Activated T-cell treated with anti-CD3 and anti-CD28 coated beads, Interleukin-2, amount 50 U/mL, for 72 hours (primary cell): ENCODE measurements around the gene ZFAND3. TPM values are rescaled to one million over a fixed set of nuclear protein-coding genes. Genes with fewer than 3 reads are reported as not detected.
A peak's percentile ranks its signal among the peaks of the same experiment; 100 is the strongest.

Experiments used
- ATAC-seq, 2 donors: fragments of 150-1000 bp; cut with Tn5 transposase; replicated peaks in 1 of 2; 2 replicates each; pipeline ENCODE4 v1.10.0; 2021; ENCODE audit warnings: moderate library complexity in 2 of 2, mild to moderate bottlenecking in 1 of 2
- DNase-seq, 2 donors: peaks; one replicate each; pipeline ENCODE4 v3.0.0; 2021 to 2022; ENCODE audit warnings: mixed read lengths in 1 of 2
- H3K27ac Mint-ChIP-seq: one replicate; pipeline ENCODE4 v1.8.0; 2022; ENCODE audit warnings: mild to moderate bottlenecking, moderate library complexity, mixed read lengths
- H3K27me3 Mint-ChIP-seq: one replicate; pipeline ENCODE4 v1.8.0; 2022; ENCODE audit warnings: low read depth, mixed read lengths
- H3K36me3 Mint-ChIP-seq, 2 donors: one replicate each; pipeline ENCODE4 v1.8.0; 2022; ENCODE audit warnings: mixed read lengths in 2 of 2, mild to moderate bottlenecking in 1 of 2; ENCODE audit not compliant: insufficient read depth in 2 of 2
- H3K4me1 Mint-ChIP-seq: one replicate; pipeline ENCODE4 v1.8.0; 2022; ENCODE audit warnings: low read depth, mixed read lengths
- H3K4me3 Mint-ChIP-seq, 2 donors: one replicate each; pipeline ENCODE4 v1.8.0; 2022; ENCODE audit warnings: mild to moderate bottlenecking in 2 of 2, mixed read lengths in 2 of 2, moderate library complexity in 2 of 2
- H3K9me3 Mint-ChIP-seq, 2 donors: one replicate each; pipeline ENCODE4 v1.8.0; 2022; ENCODE audit warnings: mixed read lengths in 2 of 2
- total RNA-seq, 2 donors: library from RNA; stranded (reverse); gene quantifications; one replicate each; pipeline ENCODE4 v1.2.3, GENCODE V29; 2022

ZFAND3 gene
- total RNA-seq, 2 donors from 2014 or later = 93.9 to 114 TPM

- H3K4me1 Mint-ChIP-seq = peaks cover 47% of the 10 kb centered on the region
- H3K4me3 Mint-ChIP-seq = no peak overlapping the region
- no peak for DNase-seq
Observed at GRCh38 chr6:37906121-37906520, 86.6 kb downstream of the ZFAND3 start.

GRCh38 chr6:37910998-37911397 lies 91.5 kb downstream of the ZFAND3 start:
- Mint-ChIP-seq H3K4me3 (no peak overlapping the region), H3K27ac (peak overlapping the region; percentile 62), H3K27me3 (no peaks in the 10 kb centered on the region), H3K4me1 (peaks cover 69% of the 10 kb centered on the region), H3K9me3 (no peaks in the 10 kb centered on the region), H3K36me3 (peaks cover 0 to 5% of the 10 kb centered on the region in 2 donors)
- no peak for ATAC-seq
- no peak for DNase-seq

More at GRCh38 chr6:37906121-37906520, 86.6 kb downstream of the ZFAND3 start:
- no peak for ATAC-seq
- Mint-ChIP-seq H3K9me3 (no peaks in the 10 kb centered on the region), H3K27me3 (no peaks in the 10 kb centered on the region), H3K27ac (no peak overlapping the region), H3K36me3 (no peaks in the 10 kb centered on the region)

- no peak for DNase-seq
- Mint-ChIP-seq H3K4me3 (peak overlapping the region in 1 of 2 donors; percentile 37), H3K27ac (no peak overlapping the region), H3K4me1 (peaks cover 67% of the 10 kb centered on the region), H3K27me3 (no peaks in the 10 kb centered on the region), H3K36me3 (peaks cover 2 to 5% of the 10 kb centered on the region in 2 donors), H3K9me3 (no peaks in the 10 kb centered on the region)
- ATAC-seq = peak; percentile 53 to 55
Observed at GRCh38 chr6:37913210-37913609, 93.7 kb downstream of the ZFAND3 start.

- Mint-ChIP-seq H3K9me3 (no peaks in the 10 kb centered on the region), H3K27me3 (no peaks in the 10 kb centered on the region), H3K4me1 (peaks cover 63% of the 10 kb centered on the region), H3K4me3 (no peak overlapping the region), H3K27ac (no peak overlapping the region), H3K36me3 (peaks cover 2 to 5% of the 10 kb centered on the region in 2 donors)
- DNase-seq (no peak), ATAC-seq (no peak)
Observed at GRCh38 chr6:37915463-37915862, 95.9 kb downstream of the ZFAND3 start.

- H3K4me3 Mint-ChIP-seq = no peak overlapping the region
- H3K27me3 Mint-ChIP-seq = no peaks in the 10 kb centered on the region
- ATAC-seq = no peak
- no peaks in the 10 kb centered on the region for H3K9me3 Mint-ChIP-seq
- peaks cover 2 to 5% of the 10 kb centered on the region in 2 donors for H3K36me3 Mint-ChIP-seq
- H3K27ac Mint-ChIP-seq = no peak overlapping the region
- no peak for DNase-seq
- peaks cover 64% of the 10 kb centered on the region for H3K4me1 Mint-ChIP-seq
Observed at GRCh38 chr6:37916149-37916548, 96.6 kb downstream of the ZFAND3 start.

- no peak overlapping the region for H3K4me3 Mint-ChIP-seq
- H3K27ac Mint-ChIP-seq = no peak overlapping the region
- H3K27me3 Mint-ChIP-seq = no peaks in the 10 kb centered on the region
- H3K9me3 Mint-ChIP-seq = no peaks in the 10 kb centered on the region
- no peak for DNase-seq
- H3K36me3 Mint-ChIP-seq = peaks cover 2 to 5% of the 10 kb centered on the region in 2 donors
- no peak for ATAC-seq
- peaks cover 59% of the 10 kb centered on the region for H3K4me1 Mint-ChIP-seq
Observed at GRCh38 chr6:37916675-37917074, 97.1 kb downstream of the ZFAND3 start.

GRCh38 chr6:37917566-37917965 lies 98.0 kb downstream of the ZFAND3 start:
- no peak overlapping the region for H3K4me3 Mint-ChIP-seq
- DNase-seq = no peak
- no peaks in the 10 kb centered on the region for H3K9me3 Mint-ChIP-seq
- H3K27ac Mint-ChIP-seq = no peak overlapping the region
- H3K27me3 Mint-ChIP-seq = no peaks in the 10 kb centered on the region
- no peak for ATAC-seq
- H3K36me3 Mint-ChIP-seq = peaks cover 2 to 5% of the 10 kb centered on the region in 2 donors
- peaks cover 52% of the 10 kb centered on the region for H3K4me1 Mint-ChIP-seq

- Mint-ChIP-seq H3K4me1 (peaks cover 44% of the 10 kb centered on the region), H3K9me3 (no peaks in the 10 kb centered on the region), H3K36me3 (peaks cover 2 to 4% of the 10 kb centered on the region in 2 donors), H3K27ac (no peak overlapping the region), H3K27me3 (no peaks in the 10 kb centered on the region), H3K4me3 (no peak overlapping the region)
- ATAC-seq = no peak
- DNase-seq = no peak
Observed at GRCh38 chr6:37919417-37920157, 100.1 kb downstream of the ZFAND3 start.

- peaks cover 45% of the 10 kb centered on the region for H3K4me1 Mint-ChIP-seq
- DNase-seq = no peak
Observed at GRCh38 chr6:37920667-37921066, 101.1 kb downstream of the ZFAND3 start.

GRCh38 chr6:37922563-37922962 lies 103.0 kb downstream of the ZFAND3 start:
- H3K27me3 Mint-ChIP-seq = no peaks in the 10 kb centered on the region
- H3K36me3 Mint-ChIP-seq = peaks cover 0 to 3% of the 10 kb centered on the region in 2 donors
- H3K27ac Mint-ChIP-seq = no peak overlapping the region
- no peak for ATAC-seq
- H3K4me3 Mint-ChIP-seq = no peak overlapping the region
- H3K9me3 Mint-ChIP-seq = no peaks in the 10 kb centered on the region
- DNase-seq = no peak
- H3K4me1 Mint-ChIP-seq = peaks cover 40% of the 10 kb centered on the region

More at GRCh38 chr6:37920667-37921066, 101.1 kb downstream of the ZFAND3 start:
- H3K4me3 Mint-ChIP-seq = no peak overlapping the region
- H3K27ac Mint-ChIP-seq = no peak overlapping the region
- no peaks in the 10 kb centered on the region for H3K27me3 Mint-ChIP-seq
- peaks cover 2 to 3% of the 10 kb centered on the region in 2 donors for H3K36me3 Mint-ChIP-seq
- ATAC-seq = no peak
- no peaks in the 10 kb centered on the region for H3K9me3 Mint-ChIP-seq

GRCh38 chr6:37923514-37923913 lies 104.0 kb downstream of the ZFAND3 start:
- H3K36me3 Mint-ChIP-seq = peaks cover 0 to 4% of the 10 kb centered on the region in 2 donors
- H3K27me3 Mint-ChIP-seq = no peaks in the 10 kb centered on the region
- no peaks in the 10 kb centered on the region for H3K9me3 Mint-ChIP-seq
- DNase-seq (no peak), ATAC-seq (no peak)
- peaks cover 39% of the 10 kb centered on the region for H3K4me1 Mint-ChIP-seq
- H3K27ac Mint-ChIP-seq = no peak overlapping the region
- H3K4me3 Mint-ChIP-seq = no peak overlapping the region

GRCh38 chr6:37926661-37927060 lies 107.1 kb downstream of the ZFAND3 start:
- H3K27me3 Mint-ChIP-seq = no peaks in the 10 kb centered on the region
- H3K36me3 Mint-ChIP-seq = peaks cover 0 to 6% of the 10 kb centered on the region in 2 donors
- ATAC-seq (no peak), DNase-seq (no peak)
- no peak overlapping the region for H3K4me3 Mint-ChIP-seq
- no peak overlapping the region for H3K27ac Mint-ChIP-seq
- peaks cover 39% of the 10 kb centered on the region for H3K4me1 Mint-ChIP-seq
- no peaks in the 10 kb centered on the region for H3K9me3 Mint-ChIP-seq

GRCh38 chr6:37928217-37928616 lies 108.7 kb downstream of the ZFAND3 start:
- H3K27ac Mint-ChIP-seq = no peak overlapping the region
- H3K4me3 Mint-ChIP-seq = no peak overlapping the region

More at GRCh38 chr6:37928217-37928616, 108.7 kb downstream of the ZFAND3 start:
- Mint-ChIP-seq H3K4me1 (peaks cover 39% of the 10 kb centered on the region), H3K27me3 (no peaks in the 10 kb centered on the region), H3K9me3 (no peaks in the 10 kb centered on the region), H3K36me3 (peaks cover 0 to 6% of the 10 kb centered on the region in 2 donors)
- DNase-seq (no peak), ATAC-seq (no peak)
